ENCODE data around the gene CNOT6.

Gene CNOT6

DNA sequence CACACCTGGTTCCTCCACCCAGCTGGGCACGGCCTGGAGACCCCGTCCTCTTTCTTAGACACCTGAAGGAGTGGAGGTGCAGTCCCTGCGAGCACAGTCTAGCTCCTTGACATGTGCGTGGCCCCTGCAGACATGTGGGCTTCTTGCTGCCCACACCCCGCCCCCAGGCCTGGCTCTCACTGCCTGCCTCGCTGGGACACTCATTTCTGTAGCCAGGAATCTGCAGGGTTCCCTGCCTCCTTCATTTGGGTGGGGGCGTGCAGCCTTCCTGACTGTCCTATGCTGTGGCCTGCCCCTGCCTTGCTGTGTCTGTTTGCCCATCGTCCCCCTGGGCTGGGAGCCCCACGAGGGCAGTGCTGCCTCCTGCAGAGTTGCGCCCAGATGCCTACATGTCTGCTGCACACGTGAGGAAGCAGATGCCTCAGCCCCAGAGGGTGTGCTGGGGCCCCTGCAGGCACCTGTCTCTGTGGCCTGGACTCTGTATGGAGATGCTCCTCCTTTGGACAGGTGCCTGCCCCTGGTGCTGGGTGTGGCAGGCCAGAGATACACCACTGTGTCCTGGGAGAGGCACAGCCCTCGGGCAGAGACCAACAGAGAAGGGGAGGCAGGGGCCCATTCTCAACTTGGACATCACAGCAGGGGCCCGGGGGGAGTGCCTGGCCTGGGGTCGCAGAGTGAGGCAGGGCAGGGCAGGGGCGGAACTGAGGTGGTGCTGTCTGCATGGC is 132.6 kb downstream of the CNOT6 start:
- ATAC-seq = no peak
- TF ChIP-seq SNAI2 (CRISPR knock-in tag; IDR thresholded peaks at IDR 0.05) = no peak

DNA sequence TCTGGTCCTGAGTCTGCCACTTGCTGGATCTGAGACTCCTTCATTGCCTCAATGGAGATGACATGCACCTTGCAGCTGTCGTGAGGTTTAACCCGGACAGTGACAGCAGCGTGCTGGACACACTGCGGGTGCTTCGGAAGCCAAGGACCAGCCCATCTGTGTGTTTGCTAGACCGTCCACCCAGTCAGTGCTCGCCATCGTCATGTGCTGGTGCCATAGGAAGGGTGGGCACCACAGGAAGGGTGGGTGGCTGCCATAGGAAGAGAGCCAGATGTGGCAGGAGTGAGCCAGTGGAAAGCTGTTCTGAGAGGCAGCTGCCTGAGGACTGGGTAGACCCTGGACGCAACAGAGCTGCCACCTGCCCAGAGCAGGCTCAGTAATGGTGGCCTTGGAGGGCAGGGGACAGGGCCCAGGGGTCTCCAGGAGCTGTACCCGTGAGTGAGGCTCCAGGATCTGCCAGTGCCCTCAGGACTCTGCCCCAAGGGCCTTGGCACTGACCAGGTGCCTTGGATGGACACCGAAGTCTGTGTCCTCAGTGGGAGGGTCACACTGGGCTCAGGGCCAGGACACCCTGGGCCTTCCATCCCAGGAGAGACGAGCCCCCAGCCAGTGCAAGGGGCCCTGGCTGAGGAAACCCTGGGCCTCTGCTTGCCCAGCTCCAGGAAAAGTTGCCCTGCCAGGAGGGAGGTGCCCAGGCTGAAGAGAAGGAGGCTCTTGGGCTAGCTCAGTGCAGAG is 133.4 kb downstream of the CNOT6 start:
- TF ChIP-seq ESRRG (CRISPR knock-in tag; IDR thresholded peaks at IDR 0.05) (no peak), ZFP3 (CRISPR knock-in tag; IDR thresholded peaks at IDR 0.05) (no peak), PATZ1 (CRISPR knock-in tag; IDR thresholded peaks at IDR 0.05; ENCODE audit: borderline replicate concordance) (no peak), ZC3H10 (CRISPR knock-in tag; IDR thresholded peaks at IDR 0.05) (no peak), POU6F1 (CRISPR knock-in tag; IDR thresholded peaks at IDR 0.05; ENCODE audit: borderline replicate concordance, low read depth) (no peak)
- TF ChIP-seq, protein P1, sequence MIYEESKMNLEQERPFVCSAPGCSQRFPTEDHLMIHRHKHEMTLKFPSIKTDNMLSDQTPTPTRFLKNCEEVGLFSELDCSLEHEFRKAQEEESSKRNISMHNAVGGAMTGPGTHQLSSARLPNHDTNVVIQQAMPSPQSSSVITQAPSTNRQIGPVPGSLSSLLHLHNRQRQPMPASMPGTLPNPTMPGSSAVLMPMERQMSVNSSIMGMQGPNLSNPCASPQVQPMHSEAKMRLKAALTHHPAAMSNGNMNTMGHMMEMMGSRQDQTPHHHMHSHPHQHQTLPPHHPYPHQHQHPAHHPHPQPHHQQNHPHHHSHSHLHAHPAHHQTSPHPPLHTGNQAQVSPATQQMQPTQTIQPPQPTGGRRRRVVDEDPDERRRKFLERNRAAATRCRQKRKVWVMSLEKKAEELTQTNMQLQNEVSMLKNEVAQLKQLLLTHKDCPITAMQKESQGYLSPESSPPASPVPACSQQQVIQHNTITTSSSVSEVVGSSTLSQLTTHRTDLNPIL (CRISPR knock-in tag; IDR thresholded peaks at IDR 0.05; ENCODE audit: low read depth) = no peak
- ATAC-seq = no peak
